T-helper 1 cell (primary cell): ENCODE measurements around the gene SRGAP2B.
"Not testable (repeated sequence)": the region's sequence is repeated elsewhere in the genome, so short reads cannot be mapped to it uniquely, and the experiment has no call there.

Experiments
- DNase-seq, 5 donors: peaks; one replicate each; pipeline ENCODE4 v3.0.0-alpha.2; 2012 to 2020
- total RNA-seq, 4 donors: gene quantifications; one replicate each; lab custom pipeline; 2026; lab: John Stamatoyannopoulos, UW

SRGAP2B gene
- 3.0 to 3.6 (median 3.3) reads per million in 4 donors for total RNA-seq

DNA sequence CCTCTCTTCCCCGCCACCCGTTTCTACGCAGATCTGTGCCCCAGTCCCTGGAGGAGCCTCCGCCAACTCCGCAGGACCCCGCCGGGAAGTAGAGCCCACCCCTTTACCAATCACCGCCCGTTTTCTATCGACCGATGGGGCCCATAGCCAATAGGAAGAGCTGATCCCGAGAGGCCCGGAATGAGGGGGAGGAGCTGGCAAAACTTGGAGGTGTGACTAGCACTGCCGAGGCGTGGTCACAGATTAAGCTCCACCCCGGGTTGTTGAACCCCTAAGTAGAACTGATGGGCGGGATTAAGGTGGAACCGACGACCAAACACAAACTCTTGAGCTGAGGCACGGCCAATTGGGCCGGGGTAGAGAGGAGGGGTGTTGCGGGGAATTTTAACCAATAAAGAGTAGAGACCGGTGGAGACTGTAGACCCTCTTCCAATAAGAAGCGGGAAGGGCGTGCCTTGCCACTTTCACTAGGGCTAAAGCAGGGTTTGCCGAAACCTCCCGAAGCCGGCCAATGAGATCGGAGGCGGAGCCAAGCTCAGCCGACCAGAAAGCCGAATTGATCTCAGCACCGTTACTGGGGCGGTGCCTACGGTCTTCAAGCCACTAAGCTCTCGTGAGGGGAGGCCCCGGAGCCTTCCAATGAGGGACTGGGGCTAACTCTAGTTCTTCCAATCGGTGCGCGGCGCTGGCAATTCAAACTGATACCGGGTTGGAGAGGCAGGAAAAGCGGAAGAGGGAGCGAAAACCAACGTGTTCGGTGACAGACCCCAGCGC, at the start of gene SRGAP2B, which contains the start of gene FAM72D:
SRGAP2B (minus strand) TSS at position 45 of the 774 bp plus-strand sequence. CDS start 2,427 bp downstream, outside the sequence.
FAM72D (plus strand) TSS at position 691 of the 774 bp plus-strand sequence. CDS start 874 bp downstream, outside the sequence.
- DNase-seq, result not testable (repeated sequence)

DNA sequence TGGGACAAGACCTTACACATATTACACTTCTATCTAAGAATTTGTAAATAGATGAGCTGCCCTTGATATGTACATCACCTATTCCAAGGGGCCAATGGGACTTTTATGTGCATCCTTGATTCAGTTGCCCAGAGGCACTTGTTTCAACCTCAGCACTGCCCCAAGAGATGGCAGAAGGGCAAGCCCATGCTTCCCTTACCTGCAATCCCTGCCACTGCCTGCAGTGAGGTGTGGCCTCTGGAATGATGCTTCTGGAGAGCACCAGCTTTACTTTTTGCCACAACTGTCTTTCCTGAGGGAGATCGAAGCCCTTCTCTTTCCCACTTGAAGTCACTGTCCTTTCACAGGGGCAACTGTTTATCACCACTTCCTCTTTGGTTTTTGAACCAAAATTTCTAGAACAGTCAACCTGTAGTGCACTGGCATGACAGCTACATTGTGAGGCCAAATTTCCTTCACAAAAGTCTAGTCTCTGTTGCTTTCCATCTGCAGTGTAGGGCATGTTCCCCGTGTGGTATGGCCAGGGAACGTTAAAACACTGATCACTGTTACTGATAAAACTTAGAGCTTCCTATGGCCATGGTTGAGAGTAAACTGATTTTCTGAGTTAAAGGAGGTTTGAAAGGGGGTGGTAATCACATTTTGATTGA, 49.3 kb upstream of the SRGAP2B start:
- DNase-seq, result not testable (repeated sequence)

DNA sequence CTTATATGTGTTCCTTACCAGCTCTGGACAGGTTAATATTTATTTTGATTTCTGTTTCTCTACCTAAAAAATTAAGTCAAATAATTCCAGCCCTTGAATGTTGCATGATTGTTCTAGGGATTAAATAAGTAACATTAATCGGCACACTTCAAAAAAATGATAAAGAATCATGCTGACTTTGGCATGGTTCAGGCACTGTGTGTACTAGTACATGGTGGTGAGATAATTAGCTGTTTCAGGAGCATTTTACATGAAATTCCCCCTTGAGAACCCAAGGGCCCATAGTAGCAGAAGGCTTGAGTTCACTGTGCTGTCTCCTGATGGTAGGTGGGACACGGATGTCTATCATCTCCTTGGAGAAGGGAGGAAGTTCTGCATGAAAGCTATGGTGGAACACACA, 45.4 kb upstream of the SRGAP2B start:
- not testable (repeated sequence) for DNase-seq

DNA sequence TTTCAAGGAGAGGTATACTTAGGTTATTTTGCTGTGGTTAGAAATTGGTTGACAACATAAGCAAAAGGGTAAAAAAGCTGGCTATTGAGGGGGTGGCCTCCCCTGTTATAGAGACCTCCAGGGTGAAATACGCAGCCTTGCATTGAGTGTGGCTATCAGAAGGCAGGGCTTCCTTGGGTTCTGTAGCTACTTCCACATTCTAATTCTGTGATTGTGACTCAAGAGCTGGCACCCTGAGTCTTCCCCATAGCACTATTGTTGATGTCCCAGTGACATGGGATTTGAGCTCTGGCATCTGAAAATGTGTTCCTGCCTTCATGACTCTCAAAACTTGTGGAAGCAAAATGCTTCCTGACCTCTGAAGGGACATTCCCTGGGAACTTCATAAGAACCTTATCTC, 39.3 kb upstream of the SRGAP2B start:
- not testable (repeated sequence) for DNase-seq

DNA sequence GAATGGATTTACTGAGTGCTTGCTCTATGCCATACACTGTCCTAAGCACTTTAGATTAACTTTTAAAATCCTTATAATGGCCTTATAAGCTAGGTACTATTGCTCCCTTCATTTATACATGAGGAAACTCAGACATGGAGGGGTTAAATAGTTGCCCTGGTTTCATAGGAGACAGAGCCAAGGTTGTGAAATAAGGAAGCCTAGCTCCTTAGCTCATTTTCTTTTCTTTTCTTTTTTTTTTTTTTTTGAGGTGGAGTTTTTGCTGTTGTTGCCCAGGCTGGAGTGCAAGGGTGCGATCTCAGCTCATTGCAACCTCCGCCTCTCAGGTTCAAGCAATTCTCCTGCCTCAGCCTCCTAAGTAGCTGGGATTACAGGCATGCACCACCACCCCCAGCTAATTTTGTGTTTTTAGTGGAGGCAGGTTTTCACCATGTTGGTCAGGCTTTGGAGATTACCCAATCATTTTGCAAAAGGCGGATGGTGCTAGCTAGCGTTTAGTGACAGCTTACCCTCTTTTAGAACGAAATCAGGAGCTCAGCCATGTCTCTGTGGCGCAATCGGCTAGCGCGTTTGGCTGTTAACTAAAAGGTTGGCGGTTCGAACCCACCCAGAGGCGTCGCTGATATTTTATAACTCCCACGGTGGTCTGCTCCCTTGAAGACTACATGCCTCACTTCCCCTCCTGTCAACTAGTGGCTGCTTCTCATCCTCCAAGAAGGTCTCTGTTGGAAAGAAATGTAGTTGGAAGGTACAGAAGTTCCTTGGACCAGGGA, 33.8 kb upstream of the SRGAP2B start:
- DNase-seq, result not testable (repeated sequence)

DNA sequence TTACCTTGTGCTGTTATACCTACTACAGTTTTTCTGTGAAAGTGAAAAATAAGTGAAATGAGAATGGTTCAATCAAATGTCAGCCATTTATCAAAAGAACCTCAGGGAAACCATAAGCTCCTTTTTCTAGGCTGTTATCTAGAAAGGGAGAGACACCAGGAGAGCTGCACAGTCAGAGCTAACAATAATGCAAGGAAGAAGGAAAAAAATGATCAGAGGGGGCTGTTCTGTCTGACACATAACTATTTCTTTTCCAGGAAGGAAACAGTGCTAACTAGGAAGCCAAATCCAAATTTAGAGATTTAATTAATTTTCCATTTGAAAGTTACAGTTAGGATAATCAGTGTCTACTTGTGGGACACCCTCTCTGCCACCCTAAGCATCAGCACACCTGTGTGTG, 32.0 kb upstream of the SRGAP2B start:
- DNase-seq, result not testable (repeated sequence)

DNA sequence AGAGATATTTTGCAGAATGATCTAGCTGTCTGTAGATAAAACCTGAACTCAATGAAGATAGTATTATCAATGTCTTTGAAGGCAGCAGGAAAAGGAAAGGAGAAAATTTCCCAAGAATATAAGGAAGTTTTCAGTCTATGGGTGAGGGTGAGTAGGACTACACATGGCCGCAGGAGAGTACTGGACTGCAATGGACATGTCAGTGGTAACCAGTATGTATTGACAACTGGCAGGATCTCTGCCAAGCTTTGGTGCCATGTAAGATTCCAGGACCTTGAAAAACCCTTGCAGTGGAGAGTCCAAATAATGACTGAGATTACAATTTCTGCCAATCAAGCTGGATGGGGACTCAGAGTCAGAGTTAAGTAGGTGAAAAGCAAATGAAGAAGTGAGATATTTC, 30.0 kb upstream of the SRGAP2B start:
- DNase-seq, result not testable (repeated sequence)

DNA sequence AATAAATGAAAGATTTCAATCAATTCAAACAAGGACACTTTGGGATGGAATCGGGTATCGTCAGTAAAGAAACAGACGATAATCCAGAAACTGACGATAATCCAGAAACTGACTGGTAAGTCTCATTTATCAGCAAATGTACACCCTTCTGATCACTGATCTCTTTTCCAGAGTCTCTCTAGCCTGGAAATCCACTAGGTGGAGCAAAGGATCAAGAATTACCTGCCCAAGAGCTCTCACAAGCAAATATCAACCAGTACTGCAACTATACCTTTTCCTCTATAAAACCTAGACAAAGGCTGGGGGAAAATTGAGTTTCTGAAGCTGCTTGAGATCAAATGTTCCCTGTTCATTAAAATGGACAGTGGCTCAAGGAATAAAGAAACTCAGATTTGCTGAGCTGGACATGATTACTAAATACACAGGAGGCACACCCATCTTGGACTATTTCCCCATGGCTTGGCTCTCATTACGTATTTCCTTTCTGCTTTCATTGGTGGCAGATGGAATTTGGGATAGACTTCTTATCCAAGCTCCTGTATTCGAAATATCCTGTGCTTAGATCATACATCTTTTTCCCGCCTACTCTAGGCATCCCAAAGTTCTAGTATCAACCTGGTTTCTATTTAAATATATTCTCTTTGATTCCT, 29.0 kb upstream of the SRGAP2B start:
- not testable (repeated sequence) for DNase-seq

DNA sequence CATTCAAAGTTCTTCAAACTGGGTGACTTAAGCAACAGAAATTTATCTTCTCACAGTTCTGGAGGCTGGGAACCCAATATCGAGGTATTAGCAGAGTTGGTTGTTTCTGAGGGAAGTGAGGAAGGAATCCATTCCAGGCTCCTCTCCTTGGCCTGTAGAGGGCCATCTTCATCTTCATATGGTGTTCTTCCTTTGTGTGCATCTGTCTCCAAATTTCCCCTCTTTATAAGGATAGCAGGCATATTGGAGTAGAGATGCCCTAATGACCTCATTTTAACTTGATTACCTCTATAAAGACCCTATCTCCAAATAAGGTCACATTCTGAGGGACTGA, 27.9 kb upstream of the SRGAP2B start:
- not testable (repeated sequence) for DNase-seq

DNA sequence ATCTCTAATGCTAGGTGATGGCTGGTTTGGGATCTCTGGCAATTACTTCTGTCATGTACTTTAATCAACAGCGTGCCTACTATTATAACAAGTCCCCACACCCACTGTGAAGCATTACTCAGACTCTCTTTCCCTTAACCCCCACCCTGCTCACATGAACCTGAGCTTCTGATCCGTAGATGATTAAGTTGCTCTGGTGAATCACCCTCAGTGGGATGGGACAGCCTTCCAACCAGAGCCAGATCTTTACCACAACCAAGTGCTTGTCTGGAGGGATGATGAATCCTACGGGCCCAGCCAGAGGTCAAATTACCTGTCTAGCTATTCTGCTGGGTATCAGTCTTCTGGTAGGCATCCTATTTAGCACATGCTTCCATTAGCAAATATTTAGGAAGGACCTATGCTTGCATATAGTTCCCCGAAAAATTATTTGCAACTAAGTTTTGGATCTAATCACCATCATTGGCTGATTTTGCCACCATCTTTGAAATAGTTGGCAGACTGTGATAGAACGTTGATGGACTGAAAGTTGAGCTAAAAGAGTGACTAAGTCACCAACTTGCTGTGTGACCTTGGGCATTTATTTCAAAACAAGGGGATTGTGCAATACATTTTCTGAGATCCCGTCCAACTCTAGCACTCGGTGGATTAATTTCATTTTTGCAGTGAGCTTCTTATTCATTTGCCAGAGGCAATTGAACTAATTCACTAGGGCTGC, 27.4 kb upstream of the SRGAP2B start:
- not testable (repeated sequence) for DNase-seq

DNA sequence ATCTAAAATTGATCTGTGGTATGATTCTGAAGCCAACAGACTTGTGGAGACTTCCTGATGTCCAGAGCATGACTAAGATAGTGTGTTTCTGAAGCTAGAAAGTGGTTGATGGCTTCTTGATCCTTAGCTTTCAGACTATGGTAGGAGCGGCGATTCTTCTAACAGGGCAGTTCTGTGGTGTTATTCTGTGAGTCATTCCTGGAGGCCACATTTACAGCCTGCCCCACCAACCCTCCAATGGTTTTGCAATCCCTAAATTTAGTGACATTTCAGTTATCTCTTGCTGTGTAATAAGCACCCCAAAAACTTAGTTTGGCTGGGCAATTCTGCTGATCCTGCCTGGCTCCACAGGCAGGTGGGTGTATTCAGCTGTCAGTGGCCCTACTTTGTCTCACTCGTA, 24.7 kb upstream of the SRGAP2B start:
- not testable (repeated sequence) for DNase-seq

DNA sequence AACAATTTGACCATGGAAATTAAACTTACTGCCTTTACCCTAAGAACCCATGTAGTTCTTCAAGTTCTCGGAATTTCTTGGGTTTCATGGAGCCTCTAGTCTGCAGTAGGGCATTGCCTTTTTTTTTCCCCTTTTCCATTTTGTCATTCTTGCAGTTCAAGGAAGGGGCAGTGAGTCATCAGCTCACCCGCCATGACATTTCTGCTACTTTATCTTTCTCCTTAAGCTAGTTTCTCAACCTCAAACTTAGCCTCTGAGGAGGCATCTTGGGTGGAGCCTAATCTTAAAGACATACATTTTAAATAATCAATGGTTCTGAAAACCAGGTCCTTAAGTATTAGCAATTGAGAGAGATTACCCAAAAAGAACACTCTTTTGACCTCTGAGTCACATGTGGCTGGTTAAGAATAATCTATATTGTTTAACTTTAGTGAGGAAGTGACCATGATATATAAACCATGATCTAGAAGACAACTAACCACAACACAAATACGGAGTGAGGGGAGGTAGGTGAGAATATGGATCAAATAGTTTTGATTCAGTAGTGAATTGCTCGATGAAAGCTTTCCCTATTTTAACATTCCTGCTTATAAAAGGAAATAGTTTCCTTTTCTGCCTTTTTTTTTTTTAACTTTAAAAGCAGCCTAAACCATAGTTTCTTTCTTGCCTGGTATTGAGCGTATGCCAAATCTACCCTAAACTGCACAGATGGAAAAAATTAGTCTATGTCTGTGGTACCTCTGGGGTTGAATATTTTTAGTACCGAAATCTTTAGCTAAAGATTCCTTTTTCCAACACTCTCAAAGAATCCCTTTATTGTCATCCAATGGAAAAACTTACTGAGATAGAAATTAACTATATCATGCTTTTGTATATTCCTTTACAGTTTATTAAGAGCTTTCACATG, 20.7 kb upstream of the SRGAP2B start:
- not testable (repeated sequence) for DNase-seq

DNA sequence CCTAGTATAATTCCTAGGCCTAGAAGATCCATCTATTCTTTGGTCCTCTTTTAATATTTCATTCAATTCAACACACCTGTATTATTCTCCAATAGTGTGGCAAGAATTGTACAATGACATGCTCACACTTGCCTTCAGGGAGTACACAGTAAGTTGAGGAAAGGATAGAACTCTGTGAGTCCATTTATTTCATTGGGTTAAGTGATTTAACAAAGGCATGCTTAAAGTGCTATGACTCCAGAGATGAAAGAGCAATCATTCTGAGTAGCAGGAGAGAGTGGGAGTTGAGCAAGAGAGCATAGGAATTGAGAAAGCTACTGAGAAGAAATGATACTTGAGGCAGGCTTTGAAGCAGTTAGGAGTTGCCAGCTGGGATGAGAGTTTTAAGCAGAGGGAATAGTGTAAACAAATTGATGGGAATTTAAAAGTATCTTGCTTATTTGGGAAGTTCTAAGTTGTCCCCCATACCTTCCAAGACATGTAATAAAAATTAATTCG, 19.5 kb upstream of the SRGAP2B start:
- DNase-seq, result not testable (repeated sequence)

DNA sequence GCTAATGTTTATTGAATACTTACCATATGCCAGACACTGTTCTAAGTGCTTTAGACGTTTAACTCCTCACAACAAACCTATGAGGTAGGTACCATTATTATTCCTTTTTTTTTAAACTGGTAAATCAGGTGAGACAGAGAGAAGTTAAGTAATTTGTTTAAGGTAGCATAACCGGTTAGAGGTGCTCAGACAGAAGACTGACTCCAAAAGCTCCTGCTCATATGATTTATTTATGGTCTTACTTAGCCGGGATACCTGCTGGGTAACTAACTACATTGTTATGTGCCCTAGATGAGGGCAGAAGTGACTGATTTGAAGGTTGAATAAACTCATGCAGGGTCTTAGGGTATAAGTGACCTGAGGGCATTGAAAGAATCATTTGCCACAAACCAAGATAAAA, 17.6 kb upstream of the SRGAP2B start:
- not testable (repeated sequence) for DNase-seq

DNA sequence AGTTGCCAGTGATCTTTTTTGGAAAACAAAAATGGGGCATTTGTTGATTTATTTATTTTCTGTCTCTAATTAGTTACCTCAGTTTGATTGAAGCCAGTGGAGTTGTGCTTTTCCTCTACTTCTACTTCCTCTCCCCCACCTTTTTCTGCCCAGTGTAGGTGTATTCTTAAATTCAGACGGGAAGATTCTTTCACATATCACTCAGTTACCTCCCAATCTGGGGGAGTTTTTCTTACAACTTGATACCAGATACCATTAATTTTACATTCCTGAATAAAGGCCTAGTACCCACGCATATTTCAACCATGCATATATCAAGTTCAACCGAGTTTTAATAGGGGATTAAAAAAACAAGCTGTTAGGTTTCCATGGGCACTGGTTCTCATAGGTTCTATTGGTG, 16.5 kb upstream of the SRGAP2B start:
- not testable (repeated sequence) for DNase-seq

DNA sequence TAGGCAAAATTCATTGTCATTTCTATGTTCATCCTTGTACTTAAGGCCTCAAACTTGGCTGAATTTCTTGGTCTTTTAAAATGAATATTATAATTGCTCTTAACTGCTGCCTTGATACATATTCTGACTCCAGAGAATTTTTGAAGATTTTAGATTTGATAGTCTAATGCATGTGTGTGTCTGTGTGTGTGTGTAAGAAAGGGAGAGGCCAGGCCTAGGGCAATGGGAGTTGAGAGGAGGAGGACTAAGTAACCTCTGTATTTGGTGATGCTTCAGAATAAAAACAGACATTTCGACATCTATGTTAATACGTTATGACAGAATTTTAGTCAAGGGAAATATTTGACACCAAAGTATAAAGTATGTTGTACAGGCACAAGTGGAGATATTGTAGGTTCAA, 8.2 kb upstream of the SRGAP2B start:
- DNase-seq, result not testable (repeated sequence)

DNA sequence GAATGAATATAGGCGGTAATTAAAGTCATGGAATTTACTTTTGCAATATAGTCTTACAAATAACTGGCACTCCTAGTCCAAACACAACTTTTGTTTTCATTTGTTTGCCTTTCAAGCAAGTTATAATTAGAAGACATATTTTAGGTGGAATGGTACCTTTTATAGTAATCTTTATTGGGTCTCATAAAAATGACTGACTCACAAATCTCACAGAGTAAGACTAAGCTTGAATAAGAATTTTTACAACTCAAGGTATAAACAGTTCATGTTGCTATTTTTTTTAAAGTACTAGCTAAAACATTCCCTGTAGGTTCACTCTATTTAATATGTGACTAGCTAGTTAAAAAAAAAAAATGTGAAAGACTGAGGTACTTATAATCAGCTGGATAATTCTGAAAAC, 6.6 kb upstream of the SRGAP2B start:
- DNase-seq, result not testable (repeated sequence)

DNA sequence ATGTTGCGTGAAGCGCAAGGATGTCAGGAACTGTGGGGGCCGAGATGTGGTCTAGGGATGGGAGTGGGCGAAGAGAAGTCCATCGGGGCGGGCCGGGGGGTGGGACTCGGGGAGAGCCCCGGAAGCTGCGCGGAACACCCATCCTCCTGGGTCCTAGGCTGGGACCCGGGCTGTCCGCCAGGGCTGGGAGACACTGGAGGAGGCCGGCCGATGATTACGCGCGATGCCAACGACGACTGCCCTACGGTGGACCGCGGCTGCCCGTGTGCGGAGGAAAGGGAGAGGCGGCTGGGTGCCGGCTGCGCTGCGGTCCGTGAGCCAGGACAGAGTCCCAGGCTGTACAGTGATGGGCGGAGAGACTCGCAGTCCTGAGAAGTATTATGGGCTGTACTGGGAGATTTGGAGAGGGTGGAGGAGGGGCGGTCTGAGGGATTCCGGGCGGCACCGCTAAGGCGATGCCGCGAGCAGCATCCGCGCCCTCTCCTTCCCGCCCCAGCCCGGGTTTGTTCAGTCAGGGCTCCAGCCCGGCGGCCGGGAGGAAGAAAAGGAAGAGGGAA, 395 bp downstream of the SRGAP2B start:
- DNase-seq, result not testable (repeated sequence)

DNA sequence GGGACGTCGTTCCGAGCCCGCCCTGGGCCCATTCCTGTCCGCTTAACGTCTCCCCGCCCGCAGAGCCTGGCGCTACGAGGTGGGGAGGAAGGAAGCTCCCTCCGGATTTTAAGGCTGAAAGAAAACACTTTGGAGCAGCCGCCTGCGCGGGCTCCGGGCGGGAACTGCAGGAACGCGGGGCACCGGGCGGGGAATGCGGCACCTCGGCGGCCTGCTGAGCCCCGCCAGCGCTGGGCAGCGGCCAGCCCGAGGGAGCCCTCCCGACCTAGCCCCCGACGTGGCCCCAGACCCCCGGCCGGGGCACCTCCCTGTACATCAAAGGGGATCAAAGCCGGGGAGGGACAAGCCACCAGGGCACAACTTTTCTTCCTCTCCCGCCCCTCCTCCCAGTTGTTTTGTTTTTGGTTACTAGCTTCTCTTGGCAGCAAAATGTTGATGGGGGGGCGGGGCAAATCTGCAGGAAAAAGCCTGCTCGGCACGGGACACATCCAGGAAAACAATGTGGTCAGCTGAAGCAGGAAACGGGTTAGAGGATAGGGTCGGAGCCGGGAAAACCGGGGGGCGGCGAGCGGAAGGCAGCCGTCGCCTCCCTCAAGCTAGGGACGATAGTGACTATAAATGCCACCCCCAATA, 1.5 kb downstream of the SRGAP2B start:
- peak in 2 of 5 donors; percentile 0 to 3 for DNase-seq
